BJ (cell line): ENCODE measurements around the gene TBC1D25. TPM values are rescaled to one million over a fixed set of nuclear protein-coding genes. Genes with fewer than 3 reads are reported as not detected.

Experiments
- CTCF ChIA-PET: fragments of 350-600 bp; formaldehyde crosslinking; extraction: SDS; loops from one replicate; lab custom pipeline; 2021; ENCODE audit warnings: antibody characterized with exemption, inconsistent platforms; lab: Yijun Ruan, JAX
- POLR2A ChIA-PET: fragments of 300-600 bp; sonication (Branson Sonifier 250); formaldehyde crosslinking; extraction: SDS; loops from one replicate; lab custom pipeline; 2021; ENCODE audit warnings: antibody characterized with exemption; lab: Charles Lee
- DNase-seq: peaks from one replicate; pipeline ENCODE4 v3.0.0-alpha.2; 2011; ENCODE audit warnings: low read depth
- H3K27me3 ChIP-seq: 2 replicates; pipeline ENCODE4 v1.6.0; 2011; ENCODE audit warnings: low read length; ENCODE audit not compliant: control insufficient read depth, insufficient read depth
- H3K36me3 ChIP-seq: 2 replicates; pipeline ENCODE4 v1.5.1; 2011; ENCODE audit warnings: low read length; ENCODE audit not compliant: control insufficient read depth, insufficient read depth
- H3K4me3 ChIP-seq: 2 replicates; pipeline ENCODE4 v1.5.1; 2011; ENCODE audit warnings: low read depth, mild to moderate bottlenecking, control low read depth, low read length
- polyA plus RNA-seq: library from polyadenylated mRNA; depleted of rRNA; stranded (reverse); fragments of >200 nt; gene quantifications from 2 replicates; pipeline ENCODE4 v1.2.3, GENCODE V29; 2011
- TF ChIP-seq, protein P1 (sequence below): IDR thresholded peaks from 2 replicates; pipeline ENCODE4 v1.5.1; 2011; ENCODE audit warnings: low read depth, mild to moderate bottlenecking, control low read depth, inconsistent platforms, low read length, moderate library complexity; ENCODE audit not compliant: insufficient read depth

Gene TBC1D25
- polyA plus RNA-seq, 1 experiment, result 17.8 TPM

- no peak for DNase-seq
- POLR2A ChIA-PET, result no interaction called here
- CTCF ChIA-PET, result no interaction called here
- TF ChIP-seq, protein P1, sequence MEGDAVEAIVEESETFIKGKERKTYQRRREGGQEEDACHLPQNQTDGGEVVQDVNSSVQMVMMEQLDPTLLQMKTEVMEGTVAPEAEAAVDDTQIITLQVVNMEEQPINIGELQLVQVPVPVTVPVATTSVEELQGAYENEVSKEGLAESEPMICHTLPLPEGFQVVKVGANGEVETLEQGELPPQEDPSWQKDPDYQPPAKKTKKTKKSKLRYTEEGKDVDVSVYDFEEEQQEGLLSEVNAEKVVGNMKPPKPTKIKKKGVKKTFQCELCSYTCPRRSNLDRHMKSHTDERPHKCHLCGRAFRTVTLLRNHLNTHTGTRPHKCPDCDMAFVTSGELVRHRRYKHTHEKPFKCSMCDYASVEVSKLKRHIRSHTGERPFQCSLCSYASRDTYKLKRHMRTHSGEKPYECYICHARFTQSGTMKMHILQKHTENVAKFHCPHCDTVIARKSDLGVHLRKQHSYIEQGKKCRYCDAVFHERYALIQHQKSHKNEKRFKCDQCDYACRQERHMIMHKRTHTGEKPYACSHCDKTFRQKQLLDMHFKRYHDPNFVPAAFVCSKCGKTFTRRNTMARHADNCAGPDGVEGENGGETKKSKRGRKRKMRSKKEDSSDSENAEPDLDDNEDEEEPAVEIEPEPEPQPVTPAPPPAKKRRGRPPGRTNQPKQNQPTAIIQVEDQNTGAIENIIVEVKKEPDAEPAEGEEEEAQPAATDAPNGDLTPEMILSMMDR, result no peak
- Histone ChIP-seq H3K36me3 (peaks cover 20% of the 10 kb centered on the region), H3K4me3 (no peak overlapping the region), H3K27me3 (no peaks in the 10 kb centered on the region)
Observed at GRCh38 chrX:48599341-48599740, 59.8 kb downstream of the TBC1D25 start.

DNA sequence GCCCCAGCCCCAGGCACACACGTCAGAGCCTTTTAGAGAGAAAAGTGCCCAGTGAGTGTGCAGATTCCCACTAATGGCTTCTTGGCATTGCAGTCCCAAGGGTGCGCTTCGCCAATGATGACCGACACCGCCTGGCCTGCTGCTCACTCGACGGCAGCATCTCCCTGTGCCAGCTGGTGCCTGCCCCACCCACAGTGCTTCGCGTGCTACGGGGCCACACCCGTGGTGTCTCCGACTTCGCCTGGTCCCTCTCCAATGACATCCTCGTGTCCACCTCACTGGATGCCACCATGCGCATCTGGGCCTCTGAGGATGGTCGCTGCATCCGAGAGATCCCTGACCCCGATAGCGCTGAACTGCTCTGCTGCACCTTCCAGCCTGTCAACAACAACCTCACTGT lies 60.7 kb downstream of the TBC1D25 start:
- POLR2A ChIA-PET, result no interaction called here
- Histone ChIP-seq H3K4me3 (no peak overlapping the region), H3K27me3 (no peaks in the 10 kb centered on the region), H3K36me3 (peaks cover 20% of the 10 kb centered on the region)
- no peak for DNase-seq
- TF ChIP-seq, protein P1, result no peak
- CTCF ChIA-PET, result no interaction called here

GRCh38 chrX:48601741-48602394 lies 62.4 kb downstream of the TBC1D25 start:
- Histone ChIP-seq H3K4me3 (no peak overlapping the region), H3K27me3 (no peaks in the 10 kb centered on the region), H3K36me3 (peaks cover 20% of the 10 kb centered on the region)
- DNase-seq, result no peak
- TF ChIP-seq, protein P1, result no peak
- ChIA-PET CTCF (no interaction called here), POLR2A (no interaction called here)

- POLR2A ChIA-PET, result no interaction called here
- no peaks in the 10 kb centered on the region for H3K27me3 ChIP-seq
- no peak for DNase-seq
- TF ChIP-seq, protein P1, result no peak
- CTCF ChIA-PET, result interaction anchor here (1.0 kb wide), 1 partner anchor 11 kb away, joined by 3 read pairs; no protein-coding TSS in a partner anchor
- H3K4me3 ChIP-seq, result no peak overlapping the region
- peaks cover 16% of the 10 kb centered on the region for H3K36me3 ChIP-seq
Observed at GRCh38 chrX:48604701-48605100, 65.2 kb downstream of the TBC1D25 start.

DNA sequence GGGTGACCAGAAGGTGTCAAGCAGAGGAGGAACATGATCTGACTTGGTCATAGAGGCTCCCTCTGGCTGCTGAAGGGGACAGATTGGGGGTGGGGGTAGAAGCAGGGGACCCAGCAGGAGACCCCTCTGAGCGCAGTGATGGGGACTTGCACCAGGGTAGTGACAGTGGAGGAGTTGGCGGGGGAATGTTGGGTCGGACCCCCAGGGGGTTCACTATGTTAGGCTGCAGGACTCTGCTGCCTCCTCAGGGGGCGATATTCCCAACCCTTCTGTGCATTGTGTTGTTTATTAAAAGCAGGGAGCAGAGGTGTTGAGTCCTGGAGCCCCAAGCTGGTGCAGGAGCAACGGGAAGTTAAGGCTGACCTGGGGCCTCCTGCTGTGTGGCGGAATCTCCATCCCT lies 66.6 kb downstream of the TBC1D25 start:
- ChIA-PET CTCF (interaction anchor here (0.6 kb wide), 1 partner anchor 247 kb away, joined by 3 read pairs; no protein-coding TSS in a partner anchor), POLR2A (no interaction called here)
- Histone ChIP-seq H3K27me3 (no peaks in the 10 kb centered on the region), H3K4me3 (no peak overlapping the region), H3K36me3 (peaks cover 9% of the 10 kb centered on the region)
- no peak for DNase-seq
- TF ChIP-seq, protein P1, result no peak; the same call in 1 of the 2 replicates
